Left lung (tissue), 10 donors: Measurements from ENCODE around the gene HACD2. TPM values are rescaled to one million over a fixed set of nuclear protein-coding genes. Genes with fewer than 3 reads are reported as not detected.

Source experiments
- ATAC-seq: fragments of 200-7000 bp; cut with Tn5 transposase; one replicate; pipeline ENCODE4 v1.9.1; 2020; ENCODE audit warnings: moderate library complexity
- DNase-seq, 4 donors: peaks; one replicate each; pipeline ENCODE4 v3.0.0-alpha.2; 2013 to 2020
- H3K27ac ChIP-seq, 2 donors: fragments of 200-600 bp; sonication (generic) in 1 of 2; one replicate each; pipeline versions ENCODE4 v1.5.0 to v1.8.0; 2020 to 2021
- H3K27me3 ChIP-seq, 2 donors: fragments of 200-600 bp; sonication (generic) in 1 of 2; one replicate each; pipeline versions ENCODE4 v1.5.0 to v1.8.0; 2020 to 2021
- H3K36me3 ChIP-seq, 2 donors: fragments of 200-600 bp; sonication (generic) in 1 of 2; one replicate each; pipeline versions ENCODE4 v1.5.0 to v1.8.0; 2020 to 2021
- H3K4me1 ChIP-seq, 2 donors: fragments of 200-600 bp; one replicate each; pipeline ENCODE4 v1.8.0; 2021
- H3K4me3 ChIP-seq, 2 donors: fragments of 200-600 bp; sonication (generic) in 1 of 2; one replicate each; pipeline versions ENCODE4 v1.5.0 to v1.8.0; 2020 to 2021; ENCODE audit warnings: mild to moderate bottlenecking in 1 of 2
- H3K9me3 ChIP-seq, 2 donors: fragments of 200-600 bp; sonication (generic) in 1 of 2; one replicate each; pipeline versions ENCODE4 v1.5.0 to v1.8.0; 2020 to 2021
- CTCF ChIP-seq, 2 donors: fragments of 200-600 bp; sonication (generic) in 1 of 2; IDR thresholded peaks; one replicate each; pipeline versions ENCODE4 v1.5.0 to v1.8.0; 2021; ENCODE audit warnings: antibody characterized with exemption in 2 of 2
- intact Hi-C, 2 donors: fragments of 100-400 bp; cut with DNase I; formaldehyde crosslinking; loops; one replicate each; pipeline versions ENCODE4 v1.11.2 to v1.14.2; 2022
- polyA plus RNA-seq, 6 donors: library from polyadenylated mRNA; unstranded; fragments of 120-200 nt; gene quantifications; one replicate each; pipeline ENCODE4 v1.2.1, GENCODE V29; 2013; ENCODE audit not compliant: insufficient read length in 6 of 6
- total RNA-seq, 2 donors: library from RNA; stranded (reverse); fragmentation: NEBNext Ultra II Directional; extraction: Animal tissue kit (Norgen Biotek cat#: 25700); gene quantifications; one replicate each; pipeline ENCODE4 v1.2.1, GENCODE V29; 2021
- donor health status: DM: no; HTN: yes; CAD: no.
- donor health status: DM: no; HTN: no; CAD: no.

Gene HACD2
- total and polyA plus RNA-seq, 8 donors, result 33.6 to 60.9 (median 39.0) TPM

- Histone ChIP-seq H3K27me3 (no peaks in the 10 kb centered on the region), H3K9me3 (no peaks in the 10 kb centered on the region), H3K27ac (no peak overlapping the region), H3K4me1 (peaks cover 4 to 19% of the 10 kb centered on the region in 2 donors), H3K4me3 (no peak overlapping the region), H3K36me3 (peaks cover 0 to 33% of the 10 kb centered on the region in 2 donors)
- TF ChIP-seq CTCF (IDR thresholded peaks at IDR 0.05), result no peak
- intact Hi-C loops, result no loop called here
- ATAC-seq (no peak), DNase-seq (no peak)
These were observed 57.8 kb downstream of the HACD2 start for GRCh38 chr3:123527046-123527445.

DNA sequence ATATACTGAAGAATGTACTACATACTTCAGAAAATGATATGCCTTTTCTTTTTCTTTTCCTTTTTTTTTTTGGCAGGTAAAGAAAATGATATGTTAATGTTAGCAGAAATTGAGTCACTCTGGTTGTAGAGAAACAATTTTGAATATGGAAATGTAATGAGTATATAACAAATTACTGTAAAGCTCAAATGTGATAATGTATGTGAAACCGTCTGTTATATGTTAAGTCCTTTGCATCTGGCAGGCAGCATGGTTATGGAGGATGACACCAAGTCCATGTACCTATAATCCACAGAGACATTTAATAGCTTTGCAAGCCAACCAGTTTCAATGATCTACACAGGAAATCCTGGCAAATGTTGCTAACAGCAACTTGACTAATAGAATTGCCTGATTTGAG lies 58.4 kb downstream of the HACD2 start:
- no peak for TF ChIP-seq CTCF (IDR thresholded peaks at IDR 0.05)
- H3K4me3 ChIP-seq, result no peak overlapping the region
- no peak for ATAC-seq
- no peak for DNase-seq
- H3K4me1 ChIP-seq, result peaks cover 0 to 24% of the 10 kb centered on the region in 2 donors
- H3K27me3 ChIP-seq, result no peaks in the 10 kb centered on the region
- H3K9me3 ChIP-seq, result no peaks in the 10 kb centered on the region
- intact Hi-C loops, result no loop called here
- peaks cover 0 to 33% of the 10 kb centered on the region in 2 donors for H3K36me3 ChIP-seq
- no peak overlapping the region for H3K27ac ChIP-seq

GRCh38 chr3:123525433-123525832 lies 59.4 kb downstream of the HACD2 start:
- no peak for TF ChIP-seq CTCF (IDR thresholded peaks at IDR 0.05)
- DNase-seq, result no peak
- no peak overlapping the region for H3K27ac ChIP-seq
- intact Hi-C loops, result no loop called here
- H3K36me3 ChIP-seq, result peaks cover 0 to 33% of the 10 kb centered on the region in 2 donors
- no peaks in the 10 kb centered on the region for H3K9me3 ChIP-seq
- no peaks in the 10 kb centered on the region for H3K27me3 ChIP-seq
- no peak overlapping the region for H3K4me3 ChIP-seq
- H3K4me1 ChIP-seq, result peaks cover 0 to 27% of the 10 kb centered on the region in 2 donors
- ATAC-seq, result no peak

GRCh38 chr3:123524981-123525380 lies 59.9 kb downstream of the HACD2 start:
- ATAC-seq (no peak), DNase-seq (peak in 1 of 4 donors; percentile 32)

DNA sequence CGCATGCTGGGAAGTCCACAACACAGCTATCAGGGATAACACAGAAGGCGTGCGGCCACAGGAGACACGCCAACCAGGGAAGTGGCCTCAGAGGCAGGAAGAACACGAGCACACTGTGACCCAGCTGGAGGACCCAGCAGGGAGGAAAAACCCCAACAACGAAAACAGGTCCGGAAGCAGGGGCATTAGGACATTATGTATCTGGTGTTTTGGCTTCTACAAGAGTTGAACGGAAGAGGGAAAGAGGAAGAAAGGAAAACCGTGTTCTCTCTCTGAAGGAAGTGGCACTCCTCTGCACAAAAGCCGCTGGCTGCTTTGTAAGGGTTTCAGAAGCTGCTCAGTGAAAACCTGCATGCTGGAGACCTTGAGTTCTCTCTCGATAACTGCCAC lies 61.8 kb downstream of the HACD2 start:
- TF ChIP-seq CTCF (IDR thresholded peaks at IDR 0.05), result no peak
- Histone ChIP-seq H3K4me1 (peaks cover 0 to 27% of the 10 kb centered on the region in 2 donors), H3K27ac (peak overlapping the region in 1 of 2 donors; percentile 39), H3K27me3 (no peaks in the 10 kb centered on the region), H3K9me3 (no peaks in the 10 kb centered on the region), H3K36me3 (peaks cover 0 to 32% of the 10 kb centered on the region in 2 donors), H3K4me3 (no peak overlapping the region)
- DNase-seq (no peak), ATAC-seq (no peak)
- intact Hi-C loops, result no loop called here

More at GRCh38 chr3:123524981-123525380, 59.9 kb downstream of the HACD2 start:
- Histone ChIP-seq H3K4me3 (no peak overlapping the region), H3K27ac (no peak overlapping the region), H3K4me1 (peaks cover 0 to 27% of the 10 kb centered on the region in 2 donors), H3K27me3 (no peaks in the 10 kb centered on the region), H3K36me3 (peaks cover 0 to 33% of the 10 kb centered on the region in 2 donors), H3K9me3 (no peaks in the 10 kb centered on the region)
- TF ChIP-seq CTCF (IDR thresholded peaks at IDR 0.05), result no peak
- intact Hi-C loops, result no loop called here
